Fibroblast of the aortic adventitia (primary cell): Measurements from ENCODE around the gene ZNF710. TPM values are rescaled to one million over a fixed set of nuclear protein-coding genes. Genes with fewer than 3 reads are reported as not detected.
"Not testable (repeated sequence)": the region's sequence is repeated elsewhere in the genome, so short reads cannot be mapped to it uniquely, and the experiment has no call there.

Experiments
- DNase-seq: peaks from one replicate; pipeline ENCODE4 v3.0.0-alpha.2; 2010; ENCODE audit warnings: low read depth
- H3K4me3 ChIP-seq: 2 replicates; pipeline ENCODE4 v1.5.1; 2011; ENCODE audit warnings: low read depth, mild to moderate bottlenecking, control low read depth, low read length, moderate library complexity
- CTCF ChIP-seq: IDR thresholded peaks from 2 replicates; pipeline ENCODE4 v1.5.1; 2011; ENCODE audit warnings: mild to moderate bottlenecking, low read length, control low read depth, inconsistent platforms; ENCODE audit not compliant: insufficient read depth
- total RNA-seq: library from RNA; depleted of rRNA; stranded (reverse); fragments of >200 nt; gene quantifications from 2 replicates; pipeline ENCODE4 v1.2.3, GENCODE V29; 2012; ENCODE audit warnings: low replicate concordance

The ZNF710 gene
- total RNA-seq, 1 donor, result 8.7 TPM

- H3K4me3 ChIP-seq, result no peak overlapping the region
These were observed 103.4 kb downstream of the ZNF710 start for GRCh38 chr15:90104551-90104950.

GRCh38 chr15:90105521-90105920 lies 104.4 kb downstream of the ZNF710 start:
- no peak overlapping the region for H3K4me3 ChIP-seq
- DNase-seq, result no peak
- TF ChIP-seq CTCF, result no peak

More at GRCh38 chr15:90104551-90104950, 103.4 kb downstream of the ZNF710 start:
- DNase-seq, result no peak
- TF ChIP-seq CTCF, result no peak

GRCh38 chr15:90106522-90107117 lies 105.5 kb downstream of the ZNF710 start:
- no peak overlapping the region for H3K4me3 ChIP-seq
- TF ChIP-seq CTCF, result no peak
- peak; percentile 55 for DNase-seq

DNA sequence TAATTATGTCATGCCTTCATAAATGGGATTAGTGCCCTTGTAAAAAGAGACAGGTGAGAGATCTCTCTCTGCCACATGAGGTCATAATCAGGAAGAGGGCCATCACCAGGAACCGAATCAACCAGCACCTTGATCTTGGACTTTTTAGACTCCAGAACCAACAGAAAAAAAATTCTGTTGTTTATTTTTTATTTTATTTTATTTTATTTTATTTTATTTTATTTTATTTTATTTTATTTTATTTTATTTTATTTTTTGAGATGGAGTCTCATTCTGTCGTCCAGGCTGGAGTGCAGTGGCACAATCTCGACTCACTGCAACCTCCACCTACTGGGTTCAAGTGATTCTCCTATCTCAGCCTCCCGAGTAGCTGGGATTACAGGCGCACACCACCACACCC lies 106.9 kb downstream of the ZNF710 start:
- not testable (repeated sequence) for DNase-seq, H3K4me3 ChIP-seq

DNA sequence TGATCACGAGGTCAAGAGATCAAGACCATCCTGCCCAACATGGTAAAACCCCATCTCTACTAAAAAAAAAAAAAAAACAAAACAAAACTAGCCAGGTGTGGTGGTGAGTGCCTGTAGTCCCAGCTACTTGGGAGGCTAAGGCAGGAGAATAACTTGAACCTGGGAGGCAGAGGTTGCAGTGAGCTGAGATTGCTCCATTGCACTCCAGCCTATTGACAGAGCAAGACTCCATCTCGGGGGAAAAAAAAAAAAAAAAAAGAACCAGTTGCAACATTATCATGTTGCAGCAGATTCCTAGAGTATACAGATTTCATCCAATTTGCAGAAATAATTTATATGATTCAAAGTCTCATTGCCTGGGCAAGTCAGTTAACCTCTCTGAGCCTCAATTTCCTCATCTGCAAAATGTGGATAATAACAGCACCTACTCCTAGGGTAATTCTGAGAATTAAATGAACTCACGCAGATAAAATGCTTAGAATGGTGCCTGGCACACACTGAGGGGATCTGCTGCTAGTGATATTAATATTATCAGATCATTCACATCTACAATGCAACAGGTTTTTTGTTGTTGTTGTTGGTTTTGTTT lies 108.1 kb downstream of the ZNF710 start:
- H3K4me3 ChIP-seq, DNase-seq: not testable (repeated sequence)

- no peak for TF ChIP-seq CTCF
- no peak for DNase-seq
- no peak overlapping the region for H3K4me3 ChIP-seq
These were observed 112.0 kb downstream of the ZNF710 start for GRCh38 chr15:90113166-90113565.

DNA sequence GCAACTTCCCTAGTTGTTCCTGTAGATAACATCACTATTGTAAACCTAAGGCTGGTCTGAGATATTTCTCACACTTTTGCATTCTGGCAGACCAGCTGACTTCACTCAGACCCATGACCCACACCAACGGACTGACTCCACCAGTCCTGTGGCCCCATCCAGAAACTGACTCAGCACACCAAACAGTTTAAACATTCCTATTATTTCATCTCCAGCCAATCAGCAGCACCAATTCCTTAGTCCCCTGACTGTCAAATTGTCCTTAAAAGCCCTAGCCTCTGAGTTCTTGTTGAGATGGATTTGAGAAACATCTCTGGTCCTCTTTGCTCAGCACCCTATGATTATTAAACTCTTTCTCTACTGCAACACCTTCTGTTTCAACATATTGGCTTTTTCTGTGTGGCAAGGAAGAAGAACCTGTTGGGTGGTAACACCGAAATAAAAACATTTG lies 113.4 kb downstream of the ZNF710 start:
- DNase-seq, result no peak
- no peak overlapping the region for H3K4me3 ChIP-seq
- no peak for TF ChIP-seq CTCF

DNA sequence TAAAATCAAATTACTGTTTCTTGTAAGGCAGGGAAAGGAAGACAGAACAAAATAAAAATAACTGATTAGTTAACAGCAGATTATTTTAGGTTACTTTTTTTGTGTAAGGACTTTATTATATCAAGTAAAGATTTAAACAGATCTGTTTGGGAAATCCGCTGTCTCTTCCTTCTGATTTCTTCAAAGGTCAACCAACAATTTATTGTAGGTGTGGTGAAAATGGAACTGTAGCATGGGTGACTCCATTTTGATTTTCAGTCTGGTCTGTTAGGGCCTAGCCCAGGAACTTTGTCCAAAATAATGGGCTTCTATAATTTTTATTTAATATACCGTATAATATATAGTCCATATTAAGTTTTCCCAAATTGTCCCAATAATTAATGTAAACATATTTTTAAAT lies 114.7 kb downstream of the ZNF710 start:
- TF ChIP-seq CTCF, result no peak
- DNase-seq, result no peak
- no peak overlapping the region for H3K4me3 ChIP-seq
